ENCODE results near the gene NIBAN1.
"Not testable (repeated sequence)": the region's sequence is repeated elsewhere in the genome, so short reads cannot be mapped to it uniquely, and the experiment has no call there.

Gene NIBAN1

GRCh38 chr1:184965944-184966860 lies 8.1 kb downstream of the NIBAN1 start:
- TF ChIP-seq CTCF (IDR thresholded peaks at IDR 0.05; ENCODE audit: borderline replicate concordance, control extremely low read depth, extremely low read depth, insufficient read depth, missing control alignments): no peak
- no peak for DNase-seq (ENCODE audit: low spot score)
- in situ Hi-C loops (cut with MboI; ENCODE audit: low sequenced_read_pairs, unreplicated experiment): no loop called here

GRCh38 chr1:184965439-184965838 lies 8.9 kb downstream of the NIBAN1 start:
- no peak for DNase-seq (ENCODE audit: low spot score)
- in situ Hi-C loops (cut with MboI; ENCODE audit: low sequenced_read_pairs, unreplicated experiment): no loop called here
- TF ChIP-seq CTCF (IDR thresholded peaks at IDR 0.05; ENCODE audit: borderline replicate concordance, control extremely low read depth, extremely low read depth, insufficient read depth, missing control alignments): no peak

GRCh38 chr1:184959626-184960025 lies 14.7 kb downstream of the NIBAN1 start:
- TF ChIP-seq CTCF (IDR thresholded peaks at IDR 0.05; ENCODE audit: borderline replicate concordance, control extremely low read depth, extremely low read depth, insufficient read depth, missing control alignments): no peak
- no peak for DNase-seq (ENCODE audit: low spot score)
- in situ Hi-C loops (cut with MboI; ENCODE audit: low sequenced_read_pairs, unreplicated experiment): no loop called here

GRCh38 chr1:184958554-184959353 lies 15.6 kb downstream of the NIBAN1 start:
- no peak for TF ChIP-seq CTCF (IDR thresholded peaks at IDR 0.05; ENCODE audit: borderline replicate concordance, control extremely low read depth, extremely low read depth, insufficient read depth, missing control alignments)
- in situ Hi-C loops (cut with MboI; ENCODE audit: low sequenced_read_pairs, unreplicated experiment): no loop called here
- no peak for DNase-seq (ENCODE audit: low spot score)

- DNase-seq (ENCODE audit: low spot score); in situ Hi-C loops (cut with MboI; ENCODE audit: low sequenced_read_pairs, unreplicated experiment): not testable (repeated sequence)
These were observed 16.4 kb downstream of the NIBAN1 start for GRCh38 chr1:184957901-184958300.

GRCh38 chr1:184956999-184957700 lies 17.2 kb downstream of the NIBAN1 start:
- TF ChIP-seq CTCF (IDR thresholded peaks at IDR 0.05; ENCODE audit: borderline replicate concordance, control extremely low read depth, extremely low read depth, insufficient read depth, missing control alignments): no peak
- in situ Hi-C loops (cut with MboI; ENCODE audit: low sequenced_read_pairs, unreplicated experiment): no loop called here
- DNase-seq (ENCODE audit: low spot score): no peak
